ENCODE data around the gene ZFR2. TPM values are rescaled to one million over a fixed set of nuclear protein-coding genes. Genes with fewer than 3 reads are reported as not detected.

ZFR2 gene
- polyA plus RNA-seq, 2 of the 4 experiments (the other 2 are of a cell fraction): 0.14 to 0.30 TPM

DNA sequence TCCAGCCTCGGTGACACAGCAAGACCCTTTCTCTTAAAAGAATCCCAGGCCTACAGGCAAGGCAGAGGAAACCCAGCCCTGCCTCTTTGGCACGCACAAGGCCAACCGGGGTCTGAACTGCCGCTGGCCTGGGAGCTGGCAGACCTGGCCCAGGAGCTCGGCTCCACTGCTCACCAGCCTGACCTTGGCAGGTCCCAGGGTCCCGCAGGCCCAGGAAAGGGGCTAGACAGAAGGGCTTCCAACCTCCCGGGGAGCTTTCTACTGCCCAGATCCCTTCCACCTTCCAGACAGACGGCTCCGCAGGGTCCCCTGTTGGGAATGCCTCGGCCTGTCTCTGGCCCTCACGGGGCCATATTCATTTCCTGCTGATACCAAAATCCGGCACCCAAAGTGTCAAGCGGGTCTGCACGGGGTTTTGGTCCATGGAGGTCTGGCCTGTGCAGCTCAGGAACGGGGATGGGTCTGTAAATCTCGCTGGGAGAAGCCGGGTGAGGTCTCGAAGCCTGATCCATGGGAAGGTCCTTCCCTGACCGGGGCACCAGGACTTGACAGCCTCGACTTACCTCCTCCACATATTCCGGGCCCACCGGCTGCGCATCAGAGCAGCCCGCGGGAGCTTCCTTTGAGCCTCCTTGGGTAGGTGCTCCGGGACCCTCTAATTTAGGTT is 46.0 kb downstream of the ZFR2 start:
- ChIA-PET CTCF (interaction anchor here (0.6 to 3.3 kb wide), 25 partner anchors 8 to 399 kb away, joined by 3 to 25 read pairs (median 5); no protein-coding TSS in a partner anchor), POLR2A (no interaction called here)
- no peak overlapping the region for H3K27ac ChIP-seq
- TF ChIP-seq CEBPB (IDR thresholded peaks at IDR 0.05): no peak
- no peak for TF ChIP-seq TFCP2L1 (CRISPR knock-in tag; IDR thresholded peaks at IDR 0.05)
- H3K4me2 ChIP-seq: no peak overlapping the region
- H3K4me1 ChIP-seq: 0 out of 3 replicates have a peak, but pooled peaks cover 4% of the 10 kb centered on the region
- 90% methylated on average over 11 of the region's 26 CpGs for WGBS (ENCODE audit: missing lambda C conversion rate)
- H3K4me3 ChIP-seq: no peak overlapping the region
- H3K9me3 ChIP-seq: no peaks in the 10 kb centered on the region
- FAIRE-seq (no peak), DNase-seq (ENCODE audit: low read depth in 1 of 2, low spot score in 1 of 2) (no peak), ATAC-seq (no peak)

DNA sequence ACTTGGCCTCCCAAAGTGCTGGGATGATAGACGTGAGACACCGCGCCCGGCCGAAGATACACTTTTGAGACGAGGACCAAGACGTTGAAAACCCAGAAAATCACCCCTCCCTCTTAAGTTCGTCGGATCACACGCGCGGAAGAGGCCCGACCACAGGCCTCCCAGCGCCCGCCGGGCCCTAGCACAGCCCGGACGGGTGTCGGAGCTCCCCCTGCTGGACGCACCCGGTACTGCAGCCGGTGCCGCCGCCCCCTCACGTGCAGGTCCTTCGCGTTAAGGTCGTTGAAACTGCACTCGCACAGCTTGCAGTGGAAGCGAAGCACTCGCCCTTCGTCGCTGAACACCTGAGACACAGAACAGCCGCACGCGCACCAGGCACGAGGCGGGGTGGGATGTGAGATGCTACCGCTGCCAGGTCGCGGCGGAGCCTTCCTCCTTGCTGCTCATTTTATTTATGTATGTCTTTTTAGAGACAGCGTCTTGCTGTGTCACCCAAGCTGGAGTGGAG is 46.9 kb downstream of the ZFR2 start:
- H3K9me3 ChIP-seq: no peaks in the 10 kb centered on the region
- peak overlapping the region; percentile 70 for H3K4me2 ChIP-seq
- no peak overlapping the region for H3K27ac ChIP-seq
- ChIA-PET CTCF (interaction anchor here (0.6 to 3.3 kb wide), 42 partner anchors 9 to 842 kb away, joined by 3 to 25 read pairs (median 4); partner anchors contain the start of genes ATCAY, EEF2 and PIAS4), POLR2A (interaction anchor here (0.6 to 0.9 kb wide), 3 partner anchors 59 to 164 kb away, joined by 3 read pairs; partner anchors contain the start of gene EEF2)
- WGBS (ENCODE audit: missing lambda C conversion rate): 88% methylated on average over 9 of the region's 43 CpGs
- peak; percentile 60 to 67 for DNase-seq (ENCODE audit: low read depth in 1 of 2, low spot score in 1 of 2)
- ATAC-seq: peak; percentile 51 to 84; a peak in 5 of 6 replicates
- TF ChIP-seq MYC (IDR thresholded peaks at IDR 0.05; ENCODE audit: borderline replicate concordance, low read length) (no peak), CBX2 (IDR thresholded peaks at IDR 0.05; ENCODE audit: borderline replicate concordance, low read depth) (no peak), RAD21 (conservative IDR thresholded peaks at IDR 0.05 in 1 of 2, IDR thresholded peaks at IDR 0.05 in 1 of 2) (peak; percentile 35 to 38; a peak in 2 of 5 replicates), SMC3 (IDR thresholded peaks at IDR 0.05) (peak; percentile 45; the same call in 2 of the 3 replicates), BHLHE40 (IDR thresholded peaks at IDR 0.05; ENCODE audit: low read depth, low read length) (peak; percentile 95), CHD4 (IDR thresholded peaks at IDR 0.05; ENCODE audit: borderline replicate concordance) (peak; percentile 78; the same call in 1 of the 2 replicates)
- TF ChIP-seq, protein P1, sequence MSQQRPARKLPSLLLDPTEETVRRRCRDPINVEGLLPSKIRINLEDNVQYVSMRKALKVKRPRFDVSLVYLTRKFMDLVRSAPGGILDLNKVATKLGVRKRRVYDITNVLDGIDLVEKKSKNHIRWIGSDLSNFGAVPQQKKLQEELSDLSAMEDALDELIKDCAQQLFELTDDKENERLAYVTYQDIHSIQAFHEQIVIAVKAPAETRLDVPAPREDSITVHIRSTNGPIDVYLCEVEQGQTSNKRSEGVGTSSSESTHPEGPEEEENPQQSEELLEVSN (IDR thresholded peaks at IDR 0.05; ENCODE audit: borderline replicate concordance, low read depth): no peak; the same call in 1 of the 2 replicates
- TF ChIP-seq, protein P2, sequence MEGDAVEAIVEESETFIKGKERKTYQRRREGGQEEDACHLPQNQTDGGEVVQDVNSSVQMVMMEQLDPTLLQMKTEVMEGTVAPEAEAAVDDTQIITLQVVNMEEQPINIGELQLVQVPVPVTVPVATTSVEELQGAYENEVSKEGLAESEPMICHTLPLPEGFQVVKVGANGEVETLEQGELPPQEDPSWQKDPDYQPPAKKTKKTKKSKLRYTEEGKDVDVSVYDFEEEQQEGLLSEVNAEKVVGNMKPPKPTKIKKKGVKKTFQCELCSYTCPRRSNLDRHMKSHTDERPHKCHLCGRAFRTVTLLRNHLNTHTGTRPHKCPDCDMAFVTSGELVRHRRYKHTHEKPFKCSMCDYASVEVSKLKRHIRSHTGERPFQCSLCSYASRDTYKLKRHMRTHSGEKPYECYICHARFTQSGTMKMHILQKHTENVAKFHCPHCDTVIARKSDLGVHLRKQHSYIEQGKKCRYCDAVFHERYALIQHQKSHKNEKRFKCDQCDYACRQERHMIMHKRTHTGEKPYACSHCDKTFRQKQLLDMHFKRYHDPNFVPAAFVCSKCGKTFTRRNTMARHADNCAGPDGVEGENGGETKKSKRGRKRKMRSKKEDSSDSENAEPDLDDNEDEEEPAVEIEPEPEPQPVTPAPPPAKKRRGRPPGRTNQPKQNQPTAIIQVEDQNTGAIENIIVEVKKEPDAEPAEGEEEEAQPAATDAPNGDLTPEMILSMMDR (IDR thresholded peaks at IDR 0.05): peak; percentile 66
- TF ChIP-seq, protein P3, sequence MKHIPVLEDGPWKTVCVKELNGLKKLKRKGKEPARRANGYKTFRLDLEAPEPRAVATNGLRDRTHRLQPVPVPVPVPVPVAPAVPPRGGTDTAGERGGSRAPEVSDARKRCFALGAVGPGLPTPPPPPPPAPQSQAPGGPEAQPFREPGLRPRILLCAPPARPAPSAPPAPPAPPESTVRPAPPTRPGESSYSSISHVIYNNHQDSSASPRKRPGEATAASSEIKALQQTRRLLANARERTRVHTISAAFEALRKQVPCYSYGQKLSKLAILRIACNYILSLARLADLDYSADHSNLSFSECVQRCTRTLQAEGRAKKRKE (CRISPR knock-in tag; IDR thresholded peaks at IDR 0.05; ENCODE audit: low read depth): no peak
- TF ChIP-seq, protein P4, sequence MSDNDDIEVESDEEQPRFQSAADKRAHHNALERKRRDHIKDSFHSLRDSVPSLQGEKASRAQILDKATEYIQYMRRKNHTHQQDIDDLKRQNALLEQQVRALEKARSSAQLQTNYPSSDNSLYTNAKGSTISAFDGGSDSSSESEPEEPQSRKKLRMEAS (IDR thresholded peaks at IDR 0.05): peak; percentile 57; the same call in 1 of the 2 replicates
- FAIRE-seq: no peak
- H3K4me1 ChIP-seq: 0 out of 3 replicates have a peak, but pooled peaks cover 4% of the 10 kb centered on the region
- no peak overlapping the region for H3K4me3 ChIP-seq

DNA sequence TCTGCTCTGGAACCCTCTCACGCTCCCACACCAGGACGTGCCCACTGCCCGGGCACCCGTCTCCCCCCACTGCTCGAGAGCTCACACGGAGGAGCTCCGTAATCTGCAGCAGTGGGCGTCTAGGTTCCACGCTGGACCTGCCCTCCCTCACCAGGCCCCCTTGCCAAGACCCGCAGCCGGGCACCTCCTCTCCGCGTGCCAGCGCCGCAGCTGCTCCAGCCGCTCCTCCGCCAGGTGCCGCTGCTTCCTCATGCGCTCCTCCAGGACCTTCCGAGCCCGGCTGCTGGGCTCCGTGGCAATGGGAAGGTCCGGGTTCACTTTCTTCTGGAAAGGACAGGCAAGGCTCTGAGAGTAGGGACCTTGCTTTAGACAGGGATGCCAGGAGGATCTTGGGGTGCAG is 47.7 kb downstream of the ZFR2 start:
- POLR2A ChIA-PET: interaction anchor here (0.9 kb wide), 1 partner anchor 164 kb away, joined by 3 read pairs; the partner anchor contains the start of gene EEF2
- H3K27ac ChIP-seq: no peak overlapping the region
- DNase-seq (ENCODE audit: low read depth in 1 of 2, low spot score in 1 of 2) (peak; percentile 59 to 71), FAIRE-seq (no peak), ATAC-seq (peak; percentile 87 to 88)
- no peak overlapping the region for H3K4me3 ChIP-seq
- peak overlapping the region; percentile 70 for H3K4me2 ChIP-seq
- 15% methylated on average over 10 of the region's 23 CpGs for WGBS (ENCODE audit: missing lambda C conversion rate)
- CTCF ChIA-PET: interaction anchor here (0.6 to 3.3 kb wide), 31 partner anchors 9 to 387 kb away, joined by 3 to 25 read pairs (median 4); partner anchors contain the start of genes MRPL54 and PIAS4
- no peaks in the 10 kb centered on the region for H3K9me3 ChIP-seq
- H3K4me1 ChIP-seq: 0 out of 3 replicates have a peak, but pooled peaks cover 4% of the 10 kb centered on the region
- TF ChIP-seq, protein P2 (IDR thresholded peaks at IDR 0.05): peak; percentile 49
- TF ChIP-seq, protein P4 (IDR thresholded peaks at IDR 0.05): peak; percentile 60
- TF ChIP-seq RAD21 (conservative IDR thresholded peaks at IDR 0.05 in 1 of 2, IDR thresholded peaks at IDR 0.05 in 1 of 2) (peak; percentile 66 to 67), ZC3H11A (IDR thresholded peaks at IDR 0.05) (no peak), SMC3 (IDR thresholded peaks at IDR 0.05) (peak; percentile 61)
- TF ChIP-seq, protein P5, sequence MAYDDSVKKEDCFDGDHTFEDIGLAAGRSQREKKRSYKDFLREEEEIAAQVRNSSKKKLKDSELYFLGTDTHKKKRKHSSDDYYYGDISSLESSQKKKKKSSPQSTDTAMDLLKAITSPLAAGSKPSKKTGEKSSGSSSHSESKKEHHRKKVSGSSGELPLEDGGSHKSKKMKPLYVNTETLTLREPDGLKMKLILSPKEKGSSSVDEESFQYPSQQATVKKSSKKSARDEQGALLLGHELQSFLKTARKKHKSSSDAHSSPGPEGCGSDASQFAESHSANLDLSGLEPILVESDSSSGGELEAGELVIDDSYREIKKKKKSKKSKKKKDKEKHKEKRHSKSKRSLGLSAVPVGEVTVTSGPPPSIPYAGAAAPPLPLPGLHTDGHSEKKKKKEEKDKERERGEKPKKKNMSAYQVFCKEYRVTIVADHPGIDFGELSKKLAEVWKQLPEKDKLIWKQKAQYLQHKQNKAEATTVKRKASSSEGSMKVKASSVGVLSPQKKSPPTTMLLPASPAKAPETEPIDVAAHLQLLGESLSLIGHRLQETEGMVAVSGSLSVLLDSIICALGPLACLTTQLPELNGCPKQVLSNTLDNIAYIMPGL (CRISPR knock-in tag; IDR thresholded peaks at IDR 0.05; ENCODE audit: borderline replicate concordance): no peak
